ENCODE results near the gene CLIC6.
"Not testable (repeated sequence)": the region's sequence is repeated elsewhere in the genome, so short reads cannot be mapped to it uniquely, and the experiment has no call there.

Gene CLIC6

DNA sequence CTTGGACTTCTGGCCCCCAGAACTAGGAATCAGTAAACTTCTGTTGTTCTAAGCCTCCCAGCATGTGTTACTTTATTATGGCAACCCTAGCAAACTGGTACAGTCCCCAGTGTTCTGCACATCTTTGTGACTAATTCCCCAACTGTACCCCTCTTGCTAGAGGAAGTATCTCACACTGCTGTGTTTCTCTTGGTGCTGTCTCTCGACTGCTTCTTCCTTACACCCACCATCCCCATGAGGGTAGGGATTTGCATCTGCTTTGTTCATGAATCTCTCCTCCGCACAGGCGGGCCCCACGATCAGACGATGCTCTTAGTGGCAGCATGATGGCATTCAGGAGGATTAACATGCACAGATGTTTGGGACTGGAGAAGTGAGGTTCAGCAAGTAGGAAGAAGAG is 46.7 kb downstream of the CLIC6 start:
- in situ Hi-C loops (cut with MboI; ENCODE audit: low pct_unique_long_range_greater_than_20kb, low sequenced_read_pairs), result no loop called here
- no peak for DNase-seq

DNA sequence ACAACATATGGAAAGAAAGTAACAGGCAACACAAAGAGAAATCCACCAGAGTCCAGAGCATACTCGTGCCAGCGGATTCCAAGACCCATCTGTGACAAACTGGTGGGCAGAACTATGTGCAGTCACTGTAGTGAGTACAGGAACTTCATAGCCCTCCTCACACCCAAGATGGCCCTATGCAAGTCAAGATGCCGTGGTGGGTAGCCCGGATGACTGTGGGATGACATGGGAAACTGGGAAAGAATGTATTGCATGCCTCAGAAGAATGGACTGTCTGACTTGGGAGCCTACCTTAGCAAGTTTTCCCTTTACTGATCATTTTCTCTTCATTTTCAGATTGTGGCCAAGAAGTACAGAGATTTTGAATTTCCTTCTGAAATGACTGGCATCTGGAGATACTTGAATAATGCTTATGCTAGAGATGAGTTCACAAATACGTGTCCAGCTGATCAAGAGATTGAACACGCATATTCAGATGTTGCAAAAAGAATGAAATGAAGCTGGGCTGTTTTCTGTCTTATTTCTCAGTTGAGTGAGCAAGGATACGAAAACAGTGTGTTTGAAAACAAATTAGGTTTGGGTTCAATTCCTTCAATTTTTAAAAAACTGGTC is 47.3 kb downstream of the CLIC6 start:
- no peak for DNase-seq
- in situ Hi-C loops (cut with MboI; ENCODE audit: low pct_unique_long_range_greater_than_20kb, low sequenced_read_pairs), result no loop called here

DNA sequence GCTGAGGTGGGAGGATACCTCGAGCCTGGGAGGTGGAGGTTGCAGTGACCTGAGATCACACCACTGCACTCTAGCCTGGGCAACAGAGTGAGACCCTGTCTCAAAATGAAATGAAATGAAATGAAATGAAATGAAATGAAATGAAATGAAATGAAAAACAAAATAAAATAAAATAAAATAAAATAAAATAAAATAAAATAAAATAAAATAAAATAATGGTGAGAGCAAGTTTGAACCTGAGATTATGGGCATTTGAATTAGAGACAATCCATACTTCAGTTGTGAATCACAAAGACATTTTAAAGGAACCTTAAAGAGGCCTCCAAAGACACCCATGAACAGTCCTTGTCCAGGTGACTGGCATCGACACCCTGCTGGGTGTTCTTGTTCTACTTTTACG is 49.7 kb downstream of the CLIC6 start:
- DNase-seq; in situ Hi-C loops (cut with MboI; ENCODE audit: low pct_unique_long_range_greater_than_20kb, low sequenced_read_pairs): not testable (repeated sequence)

DNA sequence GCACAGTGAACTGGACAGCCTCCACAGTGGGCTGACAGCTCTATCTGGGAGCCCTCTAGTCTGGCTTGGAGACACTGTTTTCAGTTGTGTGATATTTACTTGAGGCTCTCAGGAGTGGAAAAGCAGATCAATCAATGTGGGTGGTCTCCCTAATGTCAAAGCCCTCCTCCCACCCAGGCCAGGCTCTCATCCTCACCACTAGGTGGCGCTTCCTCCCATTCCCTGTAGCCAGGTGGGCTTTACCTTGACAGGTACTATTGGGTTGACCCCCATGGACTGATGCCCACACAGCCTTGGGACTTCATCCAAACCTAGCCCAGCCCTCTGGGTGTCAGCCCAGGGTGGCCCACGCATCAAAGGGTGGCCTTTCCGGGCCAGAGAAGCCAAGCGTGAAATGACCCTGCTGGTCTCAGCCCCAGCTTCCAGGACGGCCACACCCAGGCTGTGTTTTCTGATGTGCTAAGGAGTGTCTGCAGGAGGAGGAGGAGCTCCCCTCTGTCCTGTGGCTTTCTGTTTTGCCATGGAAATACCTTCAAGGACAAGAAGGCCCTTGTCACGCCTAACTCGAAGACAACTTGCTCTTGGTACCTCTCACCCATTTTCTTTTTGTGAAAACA is 54.0 kb downstream of the CLIC6 start:
- in situ Hi-C loops (cut with MboI; ENCODE audit: low pct_unique_long_range_greater_than_20kb, low sequenced_read_pairs), result no loop called here
- DNase-seq, result no peak

DNA sequence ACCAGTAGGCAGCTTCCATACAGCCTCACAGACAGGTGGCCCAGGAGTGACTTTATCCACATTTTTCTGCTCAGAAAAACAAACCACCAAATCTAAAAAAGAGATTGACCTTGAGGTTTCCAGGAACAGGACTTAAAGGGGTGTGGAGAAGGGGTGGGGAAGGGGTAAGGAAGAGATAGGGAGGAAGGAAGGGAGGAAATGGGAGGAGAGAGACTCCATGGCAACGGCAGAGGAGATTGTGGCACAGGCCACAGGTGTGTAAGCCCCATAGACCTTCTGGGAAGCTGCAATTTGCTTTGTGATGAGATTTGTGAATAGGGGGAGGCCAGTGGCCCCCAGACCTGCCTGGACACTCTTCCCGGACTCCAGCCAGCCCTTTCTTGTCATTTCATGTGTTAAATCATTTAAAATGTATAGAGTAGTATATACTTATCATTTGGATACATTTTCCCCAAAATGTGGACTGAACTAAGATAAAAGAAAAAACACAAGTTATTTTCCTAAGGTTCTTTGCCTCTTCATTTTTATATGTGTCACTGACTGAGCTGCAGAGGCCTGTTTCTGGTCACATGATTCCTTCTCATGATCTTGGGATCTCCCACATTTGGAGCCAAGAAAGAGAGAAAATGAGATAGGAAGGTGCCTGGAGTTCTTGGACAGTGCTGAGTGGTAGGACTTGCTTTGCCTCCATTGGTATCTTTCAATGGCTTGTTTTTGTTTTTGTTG is 55.5 kb downstream of the CLIC6 start:
- DNase-seq, result no peak
- in situ Hi-C loops (cut with MboI; ENCODE audit: low pct_unique_long_range_greater_than_20kb, low sequenced_read_pairs), result no loop called here

DNA sequence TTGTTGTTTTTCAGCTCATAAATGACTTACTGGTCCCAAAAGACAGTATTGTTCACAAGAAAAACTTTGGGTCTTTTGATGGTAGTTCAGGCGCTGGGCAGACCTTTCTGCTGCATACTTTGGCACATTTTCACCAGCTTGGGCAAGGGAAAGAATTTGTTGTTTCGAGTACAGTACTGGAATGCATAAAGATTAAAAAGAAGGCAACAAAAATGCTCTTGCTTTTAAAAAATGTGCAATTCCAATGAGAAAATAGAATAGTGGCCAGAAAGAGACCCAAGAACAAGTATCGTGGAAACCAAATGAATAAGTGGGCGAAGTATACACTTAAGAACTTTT is 56.0 kb downstream of the CLIC6 start:
- in situ Hi-C loops (cut with MboI; ENCODE audit: low pct_unique_long_range_greater_than_20kb, low sequenced_read_pairs), result no loop called here
- no peak for DNase-seq

DNA sequence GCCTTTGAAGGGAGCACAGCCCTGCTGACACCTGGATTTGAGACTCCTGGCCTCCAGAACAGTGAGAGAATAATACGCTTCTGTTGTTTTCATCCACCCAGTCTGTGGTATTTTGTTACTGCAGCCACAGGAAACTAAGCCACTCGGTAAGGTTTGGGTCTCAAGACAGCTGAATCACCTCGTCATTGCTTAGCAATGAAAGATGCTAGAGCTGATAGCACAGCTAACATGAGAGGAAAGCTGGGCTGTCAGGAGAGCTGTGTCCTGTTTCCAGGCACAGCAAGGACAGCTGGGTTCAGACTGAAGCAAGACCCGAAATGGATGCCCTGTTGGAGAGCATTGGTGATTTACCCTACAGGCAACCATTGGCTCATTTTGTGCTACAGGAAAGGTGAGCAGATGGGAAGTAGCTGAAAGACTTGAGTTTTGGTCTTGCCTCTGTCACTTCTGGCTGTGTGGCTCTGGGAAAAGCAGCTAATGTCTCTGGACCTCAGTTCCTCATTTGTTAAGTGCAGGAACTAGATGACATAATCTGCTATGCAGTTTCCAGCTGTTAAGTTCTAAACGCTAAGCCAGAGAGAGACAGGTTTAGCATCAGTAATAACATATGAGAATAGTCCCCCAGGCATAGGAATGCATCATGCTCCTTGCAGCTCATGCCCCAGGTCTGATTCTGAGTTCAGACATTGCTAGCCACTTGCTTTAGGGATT is 58.0 kb downstream of the CLIC6 start:
- in situ Hi-C loops (cut with MboI; ENCODE audit: low pct_unique_long_range_greater_than_20kb, low sequenced_read_pairs), result no loop called here

DNA sequence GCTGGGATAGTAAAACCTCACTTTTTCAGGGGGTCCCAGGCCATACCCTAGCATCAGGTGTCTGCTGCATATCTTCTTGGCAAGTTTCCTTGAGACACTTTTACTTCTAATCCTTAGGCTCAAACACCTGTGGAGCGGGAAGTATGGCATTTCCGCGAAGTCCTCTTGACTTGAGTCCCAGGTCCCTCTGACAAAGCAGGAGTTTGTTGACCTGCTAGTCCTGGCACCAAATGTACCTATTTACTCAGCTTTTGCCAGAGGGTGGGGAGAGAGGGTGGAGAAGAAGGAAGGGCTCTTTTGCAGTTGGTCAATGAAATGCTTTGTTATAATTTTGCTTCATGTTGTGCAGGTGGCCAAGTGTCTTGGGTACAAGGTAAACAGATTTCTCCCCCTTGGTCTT is 59.7 kb downstream of the CLIC6 start:
- in situ Hi-C loops (cut with MboI; ENCODE audit: low pct_unique_long_range_greater_than_20kb, low sequenced_read_pairs), result no loop called here
- DNase-seq, result no peak

More for the DNA sequence above, 58.0 kb downstream of the CLIC6 start:
- no peak for DNase-seq

DNA sequence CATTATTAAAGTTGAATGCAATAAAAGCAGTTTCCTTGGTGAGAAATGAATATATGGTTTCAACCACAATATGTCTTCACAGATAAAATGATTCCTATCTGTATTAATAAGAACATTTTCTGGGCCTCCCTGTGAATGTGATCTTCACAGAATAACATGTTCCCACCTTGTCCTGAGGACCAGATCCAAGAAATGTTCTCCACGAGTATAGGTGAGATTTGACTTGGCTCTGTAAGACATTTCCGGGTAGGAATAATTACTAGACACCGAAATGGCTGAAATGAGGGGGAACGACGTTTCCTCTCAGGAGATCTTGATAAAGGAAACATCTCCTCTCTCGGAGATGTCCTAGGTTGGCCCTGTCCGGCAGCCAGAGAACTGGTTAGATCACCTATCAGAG is 61.4 kb downstream of the CLIC6 start:
- in situ Hi-C loops (cut with MboI; ENCODE audit: low pct_unique_long_range_greater_than_20kb, low sequenced_read_pairs), result no loop called here

DNA sequence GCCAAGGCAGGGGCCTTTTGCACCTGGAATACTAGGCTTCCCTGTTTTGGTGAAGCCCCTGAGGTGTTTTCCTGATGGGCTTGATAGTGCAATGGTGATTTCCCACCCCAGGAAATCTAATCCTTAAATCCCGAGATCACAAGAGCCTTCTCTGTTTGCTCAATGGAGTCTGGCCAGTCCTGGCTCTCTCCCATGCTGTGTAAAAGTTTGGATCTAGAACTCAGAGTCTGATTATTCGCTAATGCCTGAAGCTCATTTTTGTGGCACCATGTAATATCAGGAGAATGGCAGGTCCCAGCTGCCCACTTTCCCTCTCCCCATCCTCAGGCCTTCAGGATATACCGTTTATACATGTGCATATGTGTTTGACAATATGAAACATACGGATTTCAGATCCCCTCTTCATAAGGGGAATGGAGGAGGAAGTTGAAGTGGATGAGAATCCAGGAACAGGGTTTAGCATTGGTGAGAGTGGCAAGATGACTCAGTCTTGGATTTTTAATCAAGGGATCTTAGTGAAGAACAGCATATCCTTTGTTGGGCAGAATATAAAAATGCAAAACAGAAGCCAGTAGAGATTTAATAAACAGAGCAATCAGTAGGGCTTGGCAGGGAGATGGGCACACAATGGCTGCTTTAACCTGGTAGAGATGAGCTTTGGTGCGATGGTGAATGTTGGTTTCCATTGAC is 62.1 kb downstream of the CLIC6 start:
- DNase-seq, result no peak
- in situ Hi-C loops (cut with MboI; ENCODE audit: low pct_unique_long_range_greater_than_20kb, low sequenced_read_pairs), result no loop called here

More for the DNA sequence above, 61.4 kb downstream of the CLIC6 start:
- DNase-seq, result no peak

DNA sequence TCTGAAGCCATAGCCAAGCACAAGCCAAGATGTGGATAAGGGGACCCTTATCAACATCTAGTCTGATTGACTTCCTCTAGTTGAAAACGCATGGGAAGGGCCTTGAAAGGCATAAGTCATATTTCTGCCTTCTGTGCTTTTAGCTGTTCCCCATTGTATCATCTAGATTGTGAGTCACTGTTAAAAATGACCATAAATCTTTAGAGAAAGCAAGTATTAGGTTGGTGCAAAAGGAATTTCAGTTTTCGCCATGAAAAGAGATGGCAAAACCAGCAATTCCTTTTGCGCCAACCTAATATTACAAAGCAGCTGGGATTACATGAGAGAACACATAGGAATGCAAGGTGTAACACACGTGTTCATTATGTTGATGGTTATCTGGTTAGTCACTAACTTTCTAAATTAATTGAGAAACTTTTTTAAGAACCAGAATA is 63.6 kb downstream of the CLIC6 start:
- no peak for DNase-seq
- in situ Hi-C loops (cut with MboI; ENCODE audit: low pct_unique_long_range_greater_than_20kb, low sequenced_read_pairs), result no loop called here

DNA sequence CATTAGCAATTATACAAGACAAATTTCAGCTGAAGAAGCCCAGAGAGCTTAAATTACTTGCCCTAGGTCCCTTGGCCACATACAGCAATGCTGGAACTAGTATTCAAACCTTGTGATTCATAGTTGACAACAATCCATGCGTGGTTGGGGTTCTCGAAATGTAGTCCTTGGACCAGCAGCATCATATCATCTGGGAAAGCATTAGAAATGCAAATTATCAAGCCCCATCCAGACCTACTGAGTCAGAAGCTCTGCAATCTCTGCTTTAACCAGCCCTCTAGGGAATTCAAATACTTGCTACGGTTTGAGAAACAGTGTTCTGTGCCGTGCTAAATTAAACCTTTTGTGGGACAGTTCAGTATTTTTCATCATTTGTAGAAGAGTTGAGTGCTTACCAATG is 65.1 kb downstream of the CLIC6 start:
- in situ Hi-C loops (cut with MboI; ENCODE audit: low pct_unique_long_range_greater_than_20kb, low sequenced_read_pairs), result no loop called here
- no peak for DNase-seq

DNA sequence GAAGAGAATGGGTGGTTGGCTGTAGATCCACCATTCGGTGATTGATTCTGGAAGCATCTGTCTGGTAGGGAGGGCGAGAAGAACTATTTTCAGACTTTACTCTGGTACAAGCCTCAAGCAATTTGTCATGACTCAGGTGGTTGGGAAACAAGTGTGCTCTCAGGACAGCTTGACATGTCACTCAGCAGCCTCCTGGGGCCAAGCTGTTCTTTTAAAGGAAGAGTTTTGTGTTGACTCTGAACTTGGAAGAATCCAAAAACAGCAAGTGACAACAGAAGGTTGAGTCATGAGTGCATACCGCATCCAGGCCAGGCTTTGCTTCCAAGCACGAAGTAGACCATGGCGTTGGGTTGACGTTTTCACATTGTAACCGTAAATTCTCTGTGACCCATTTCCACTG is 65.9 kb downstream of the CLIC6 start:
- DNase-seq, result no peak
- in situ Hi-C loops (cut with MboI; ENCODE audit: low pct_unique_long_range_greater_than_20kb, low sequenced_read_pairs), result no loop called here

DNA sequence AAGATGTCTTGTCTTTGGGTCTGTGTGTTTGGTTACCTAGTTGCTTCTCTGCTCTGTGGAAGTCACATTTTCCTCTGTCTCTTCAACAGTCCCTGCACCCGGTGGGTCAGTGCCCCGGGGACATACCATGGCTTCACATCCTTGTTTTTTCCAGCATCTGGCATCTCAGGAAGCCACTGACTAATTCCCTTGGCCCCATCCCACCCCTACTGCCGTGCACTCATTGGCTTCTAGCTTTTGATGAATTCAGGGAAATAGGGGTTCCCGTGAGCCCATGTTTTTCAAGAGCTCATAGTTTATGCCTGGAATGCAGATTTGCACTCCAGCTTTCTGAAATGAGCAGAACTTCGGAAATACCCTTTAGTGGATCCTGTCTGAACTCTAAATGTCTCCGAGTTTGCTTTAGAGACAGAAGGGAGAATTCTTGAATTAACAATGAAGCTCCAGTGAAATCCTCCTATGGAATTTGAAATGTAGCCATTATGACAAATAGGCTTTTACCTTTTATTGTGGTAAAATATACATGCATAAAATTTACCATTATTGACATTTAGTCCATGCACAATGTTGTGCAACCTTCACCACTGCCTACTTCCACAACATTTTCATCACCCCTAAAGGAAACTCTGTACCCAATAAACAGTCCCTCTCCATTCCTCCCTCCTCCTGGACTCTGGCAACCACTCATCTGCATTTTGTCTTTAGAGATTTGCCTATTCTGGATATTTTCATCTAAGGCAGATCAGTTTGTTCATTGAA is 67.5 kb downstream of the CLIC6 start:
- DNase-seq, result no peak
- in situ Hi-C loops (cut with MboI; ENCODE audit: low pct_unique_long_range_greater_than_20kb, low sequenced_read_pairs), result no loop called here

DNA sequence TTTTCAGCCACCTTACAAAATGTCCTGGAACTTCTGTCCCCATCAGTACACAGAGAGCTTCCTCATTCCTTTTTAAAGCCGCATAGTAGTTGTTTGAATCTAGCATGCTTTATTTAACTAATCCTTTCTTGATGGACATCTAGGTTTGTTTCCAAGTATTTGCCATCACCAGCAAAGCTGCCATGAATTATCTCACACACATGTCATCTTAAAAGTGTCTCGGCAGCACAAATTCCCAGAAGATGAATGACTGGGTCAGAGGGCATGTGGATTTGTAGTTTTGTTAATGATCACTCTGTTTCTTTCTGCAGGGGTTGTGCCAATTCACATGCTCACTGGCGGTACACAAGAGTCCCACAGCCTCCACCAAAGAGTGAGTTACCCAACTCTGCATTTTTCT is 68.3 kb downstream of the CLIC6 start:
- in situ Hi-C loops (cut with MboI; ENCODE audit: low pct_unique_long_range_greater_than_20kb, low sequenced_read_pairs), result no loop called here

DNA sequence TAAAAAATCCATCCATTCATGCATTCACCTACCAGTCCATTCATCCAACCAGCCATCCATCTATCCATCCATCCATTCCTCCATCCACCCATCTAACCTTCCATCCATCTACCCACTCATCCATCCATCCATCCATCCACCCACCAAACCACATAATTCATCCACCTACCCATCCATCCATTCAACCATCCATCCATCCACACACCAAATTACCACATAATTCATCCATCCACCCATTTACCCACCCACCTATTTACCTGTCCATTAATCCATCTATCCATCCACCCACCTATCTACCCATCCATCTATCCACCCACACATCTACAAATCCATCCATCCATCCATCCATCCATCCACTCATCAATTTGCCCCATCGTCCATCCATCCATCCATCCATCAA is 71.4 kb downstream of the CLIC6 start:
- DNase-seq, result no peak
- in situ Hi-C loops (cut with MboI; ENCODE audit: low pct_unique_long_range_greater_than_20kb, low sequenced_read_pairs), result no loop called here

More for the DNA sequence above, 68.3 kb downstream of the CLIC6 start:
- DNase-seq, result no peak

DNA sequence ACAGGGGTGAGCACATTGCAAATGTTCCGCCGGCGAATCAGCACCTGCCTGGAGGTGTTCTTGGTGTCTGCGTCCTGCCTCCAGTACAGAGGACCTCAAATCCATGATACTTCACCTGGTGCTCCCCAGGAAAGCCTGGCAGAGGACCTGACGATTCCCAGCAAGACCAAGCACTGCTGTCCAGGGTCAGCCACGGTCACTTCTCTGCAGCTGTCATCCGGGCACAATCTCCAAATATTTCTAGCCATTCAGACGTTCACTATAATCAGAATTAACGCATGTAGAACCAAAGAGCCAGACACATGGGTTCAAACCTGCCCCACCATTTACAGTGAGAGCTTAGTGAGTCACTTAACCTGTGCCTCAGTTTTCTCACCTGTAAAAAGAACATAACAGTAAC is 74.5 kb downstream of the CLIC6 start:
- no peak for DNase-seq
- in situ Hi-C loops (cut with MboI; ENCODE audit: low pct_unique_long_range_greater_than_20kb, low sequenced_read_pairs), result no loop called here

DNA sequence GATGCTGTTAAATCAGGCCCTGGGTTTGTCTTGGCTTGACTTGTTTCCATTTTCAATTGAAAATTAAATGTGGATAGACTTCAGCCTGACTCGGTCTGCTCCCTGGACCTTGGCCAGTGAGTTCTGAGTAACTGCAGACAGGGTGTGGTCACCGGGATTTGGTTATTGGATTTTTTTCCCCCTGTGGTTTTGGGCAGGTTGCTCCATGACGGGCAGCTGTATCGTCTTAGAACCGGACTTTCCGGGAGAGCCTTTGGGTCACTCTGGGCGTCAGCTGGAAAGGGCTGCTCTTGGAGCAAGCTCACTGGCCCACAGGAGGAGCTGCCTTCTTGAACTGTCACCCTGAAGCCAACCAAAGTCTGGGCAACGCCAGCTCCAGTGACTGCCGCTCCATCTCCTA is 75.0 kb downstream of the CLIC6 start:
- DNase-seq, result no peak
- in situ Hi-C loops (cut with MboI; ENCODE audit: low pct_unique_long_range_greater_than_20kb, low sequenced_read_pairs), result no loop called here

DNA sequence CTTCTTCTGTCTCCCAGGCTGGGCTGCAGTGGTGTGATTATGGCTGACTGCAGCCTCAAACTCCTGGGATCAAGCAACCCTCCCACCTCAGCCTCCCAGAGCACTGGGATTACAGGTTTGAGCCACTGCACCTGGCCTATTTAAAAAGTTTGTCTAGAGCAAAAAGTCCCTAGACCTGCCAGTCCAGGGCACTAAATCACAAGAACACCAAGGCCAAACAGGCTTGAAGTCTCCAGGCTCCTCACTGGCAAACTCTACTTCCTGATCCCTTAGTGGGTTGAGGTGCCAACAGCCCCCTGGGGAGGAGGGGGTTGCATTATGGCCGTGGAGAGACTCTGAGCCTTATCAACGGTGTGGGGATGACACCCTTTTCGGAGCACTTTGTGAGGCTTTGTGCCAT is 76.0 kb downstream of the CLIC6 start:
- in situ Hi-C loops (cut with MboI; ENCODE audit: low pct_unique_long_range_greater_than_20kb, low sequenced_read_pairs), result no loop called here
- no peak for DNase-seq

All from KBM-7 (cell line).